GM23248 (cell line): ENCODE results near the gene SNRPB. TPM values are rescaled to one million over a fixed set of nuclear protein-coding genes. Genes with fewer than 3 reads are reported as not detected.

Source experiments
- DNase-seq: peaks from one replicate; pipeline ENCODE4 v3.0.0-alpha.2; 2015
- H2AFZ ChIP-seq: fragments of 200-600 bp; sonication (generic); 2 replicates; pipeline ENCODE4 v1.6.1; 2016; ENCODE audit warnings: antibody characterized with exemption
- H3F3A ChIP-seq: fragments of 200-600 bp; sonication (generic); 2 replicates; pipeline ENCODE4 v1.6.1; 2016; ENCODE audit warnings: mild to moderate bottlenecking, antibody characterized with exemption, mixed run types; ENCODE audit not compliant: insufficient read depth
- H3K27ac ChIP-seq: fragments of 200-600 bp; sonication (generic); 2 replicates; pipeline ENCODE4 v1.5.1; 2016; ENCODE audit warnings: mild to moderate bottlenecking
- H3K27me3 ChIP-seq: fragments of 200-600 bp; sonication (generic); replicated peaks from 2 replicates; pipeline ENCODE4 v1.6.1; 2016; ENCODE audit warnings: mild to moderate bottlenecking; ENCODE audit not compliant: insufficient read depth
- H3K36me3 ChIP-seq: fragments of 200-600 bp; sonication (generic); 2 replicates; pipeline ENCODE4 v1.6.1; 2016; ENCODE audit warnings: low read depth, mild to moderate bottlenecking
- H3K4me1 ChIP-seq: fragments of 200-600 bp; sonication (generic); 2 replicates; pipeline ENCODE4 v1.6.1; 2016; ENCODE audit warnings: mild to moderate bottlenecking; ENCODE audit not compliant: insufficient read depth
- H3K4me2 ChIP-seq: fragments of 200-600 bp; sonication (generic); one replicate; pipeline ENCODE4 v1.6.1; 2016; ENCODE audit warnings: mild to moderate bottlenecking; ENCODE audit not compliant: unreplicated experiment
- H3K4me3 ChIP-seq: fragments of 200-600 bp; sonication (generic); 2 replicates; pipeline ENCODE4 v1.5.1; 2016; ENCODE audit warnings: mild to moderate bottlenecking
- H3K79me2 ChIP-seq: fragments of 200-600 bp; sonication (generic); 2 replicates; pipeline ENCODE4 v1.6.1; 2016; ENCODE audit warnings: mild to moderate bottlenecking; ENCODE audit not compliant: insufficient read depth
- H3K9ac ChIP-seq: fragments of 200-600 bp; sonication (generic); 2 replicates; pipeline ENCODE4 v1.6.1; 2016; ENCODE audit warnings: mild to moderate bottlenecking
- H3K9me2 ChIP-seq: fragments of 200-600 bp; sonication (generic); 2 replicates; pipeline ENCODE4 v1.6.1; 2016; ENCODE audit warnings: mixed run types, mild to moderate bottlenecking, moderate library complexity; ENCODE audit not compliant: insufficient read depth
- H3K9me3 ChIP-seq: fragments of 200-600 bp; sonication (generic); one replicate; pipeline ENCODE4 v1.6.1; 2017; ENCODE audit warnings: low read depth
- H4K20me1 ChIP-seq: fragments of 200-600 bp; sonication (generic); 2 replicates; pipeline ENCODE4 v1.6.0; 2016; ENCODE audit not compliant: insufficient read depth
- EZH2 ChIP-seq: fragments of 200-600 bp; sonication (generic); IDR thresholded peaks from 2 replicates; pipeline ENCODE4 v1.6.1; 2018; ENCODE audit warnings: antibody characterized with exemption, mild to moderate bottlenecking; ENCODE audit not compliant: insufficient read depth, poor library complexity, severe bottlenecking
- EZH2phosphoT487 ChIP-seq: fragments of 200-600 bp; sonication (generic); IDR thresholded peaks from 2 replicates; pipeline ENCODE4 v1.6.1; 2018; ENCODE audit warnings: antibody characterized with exemption, moderate library complexity, mild to moderate bottlenecking, low read depth; ENCODE audit not compliant: insufficient read depth
- WGBS, 2 experiments: methylation state at CpG; one replicate each; pipeline ENCODE4 v1.1.6; 2015 to 2017; ENCODE audit warnings: low lambda C conversion rate in 2 of 2, low coverage in 1 of 2; ENCODE audit errors: missing lambda C conversion rate in 2 of 2; 5-methylcytosine and 5-hydroxymethylcytosine counted together
- in situ Hi-C: fragments of 300-500 bp; cut with MboI; formaldehyde crosslinking; loops from 2 replicates; pipeline ENCODE4 v1.15.0; 2020
- polyA plus RNA-seq: library from polyadenylated mRNA; unstranded; fragments of >200 nt; fragmentation: Nextera tagmentation; extraction: Ambion mirVana; gene quantifications from 2 replicates; pipeline ENCODE4 v1.2.1, GENCODE V29; 2016
- small RNA-seq: library from RNA; depleted of rRNA; stranded (forward); fragments of <200 nt; gene quantifications from one replicate; pipeline ENCODE3, GENCODE V24; 2014; ENCODE audit warnings: low read depth, low replicate concordance
- total RNA-seq: library from RNA; depleted of rRNA; stranded (reverse); fragments of >200 nt; shearing (Covaris generic); gene quantifications from 2 replicates; pipeline ENCODE4 v1.2.3, GENCODE V29; 2014; rRNA removed

Gene SNRPB
- total and polyA plus RNA-seq, 2 experiments from 2014 or later: 221 to 280 TPM

- TF ChIP-seq EZH2phosphoT487 (no peak), EZH2 (no peak)
- Histone ChIP-seq H2AFZ (no peak overlapping the region), H3K4me1 (no peaks in the 10 kb centered on the region), H3K27ac (no peak overlapping the region), H4K20me1 (no peaks in the 10 kb centered on the region), H3F3A (no peaks in the 10 kb centered on the region), H3K79me2 (no peaks in the 10 kb centered on the region), H3K4me2 (no peak overlapping the region), H3K9ac (no peak overlapping the region), H3K4me3 (no peak overlapping the region), H3K9me3 (no peaks in the 10 kb centered on the region), H3K27me3 (peaks cover 44% of the 10 kb centered on the region), H3K9me2 (no peaks in the 10 kb centered on the region), H3K36me3 (no peaks in the 10 kb centered on the region)
- in situ Hi-C loops: no loop called here
- 42 to 45% methylated on average over 5 of the region's 5 CpGs for WGBS, 2 experiments
- DNase-seq: peak; percentile 35
Measured at GRCh38 chr20:2421247-2421646, 49.3 kb downstream of the SNRPB start.

DNA sequence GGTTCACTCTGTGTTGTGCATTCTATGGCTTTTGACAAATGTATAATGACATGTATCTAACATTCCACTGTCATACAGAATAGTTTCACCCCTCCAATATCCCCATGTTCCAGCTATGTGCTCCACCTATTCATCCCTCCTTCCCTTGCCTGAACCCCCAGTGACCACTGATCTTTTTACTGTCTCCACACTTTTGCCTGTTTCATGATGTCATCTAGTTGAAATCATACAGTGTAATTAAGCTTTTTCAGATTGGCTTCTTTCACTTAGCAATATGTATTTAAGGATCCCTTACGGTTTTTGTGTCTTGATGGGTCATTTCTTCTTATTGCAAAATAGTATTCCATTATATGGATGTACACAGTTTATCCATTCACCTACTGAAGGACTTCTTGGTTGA lies 50.1 kb downstream of the SNRPB start:
- in situ Hi-C loops: no loop called here
- no peaks in the 10 kb centered on the region for H4K20me1 ChIP-seq
- no peaks in the 10 kb centered on the region for H3K36me3 ChIP-seq
- no peak overlapping the region for H3K9ac ChIP-seq
- peaks cover 51% of the 10 kb centered on the region for H3K27me3 ChIP-seq
- WGBS, 2 experiments: 43 to 52% methylated on average over 1 of the region's 1 CpG
- no peak overlapping the region for H3K4me3 ChIP-seq
- no peaks in the 10 kb centered on the region for H3F3A ChIP-seq
- TF ChIP-seq EZH2: no peak
- TF ChIP-seq EZH2phosphoT487: no peak
- no peaks in the 10 kb centered on the region for H3K79me2 ChIP-seq
- H2AFZ ChIP-seq: no peak overlapping the region
- no peak for DNase-seq
- H3K4me2 ChIP-seq: no peak overlapping the region
- H3K9me2 ChIP-seq: no peaks in the 10 kb centered on the region
- H3K27ac ChIP-seq: no peak overlapping the region
- no peaks in the 10 kb centered on the region for H3K9me3 ChIP-seq
- no peaks in the 10 kb centered on the region for H3K4me1 ChIP-seq

- Histone ChIP-seq H3K9me3 (no peaks in the 10 kb centered on the region), H3K27ac (no peak overlapping the region), H3F3A (no peaks in the 10 kb centered on the region), H4K20me1 (no peaks in the 10 kb centered on the region), H3K4me2 (no peak overlapping the region), H2AFZ (no peak overlapping the region), H3K4me3 (no peak overlapping the region), H3K27me3 (peaks cover 68% of the 10 kb centered on the region), H3K9me2 (no peaks in the 10 kb centered on the region), H3K4me1 (no peaks in the 10 kb centered on the region), H3K36me3 (no peaks in the 10 kb centered on the region), H3K9ac (no peak overlapping the region), H3K79me2 (no peaks in the 10 kb centered on the region)
- DNase-seq: no peak
- TF ChIP-seq EZH2phosphoT487 (no peak), EZH2 (no peak)
- 23 to 25% methylated on average over 2 of the region's 2 CpGs for WGBS, 2 experiments
- in situ Hi-C loops: no loop called here
Measured at GRCh38 chr20:2418388-2418787, 52.2 kb downstream of the SNRPB start.

- no peak for TF ChIP-seq EZH2
- no peak for TF ChIP-seq EZH2phosphoT487
- Histone ChIP-seq H3K27ac (no peak overlapping the region), H3K4me1 (no peaks in the 10 kb centered on the region), H3K27me3 (peaks cover 77% of the 10 kb centered on the region), H2AFZ (no peak overlapping the region), H3K79me2 (no peaks in the 10 kb centered on the region), H3K36me3 (no peaks in the 10 kb centered on the region), H3K9me2 (no peaks in the 10 kb centered on the region), H3F3A (no peaks in the 10 kb centered on the region), H3K9ac (no peak overlapping the region), H3K4me2 (no peak overlapping the region), H4K20me1 (no peaks in the 10 kb centered on the region), H3K9me3 (no peaks in the 10 kb centered on the region), H3K4me3 (no peak overlapping the region)
- in situ Hi-C loops: no loop called here
- no peak for DNase-seq
- 61 to 63% methylated on average over 13 to 14 of the region's 14 CpGs for WGBS, 2 experiments
Measured at GRCh38 chr20:2417213-2417541, 53.4 kb downstream of the SNRPB start.

DNA sequence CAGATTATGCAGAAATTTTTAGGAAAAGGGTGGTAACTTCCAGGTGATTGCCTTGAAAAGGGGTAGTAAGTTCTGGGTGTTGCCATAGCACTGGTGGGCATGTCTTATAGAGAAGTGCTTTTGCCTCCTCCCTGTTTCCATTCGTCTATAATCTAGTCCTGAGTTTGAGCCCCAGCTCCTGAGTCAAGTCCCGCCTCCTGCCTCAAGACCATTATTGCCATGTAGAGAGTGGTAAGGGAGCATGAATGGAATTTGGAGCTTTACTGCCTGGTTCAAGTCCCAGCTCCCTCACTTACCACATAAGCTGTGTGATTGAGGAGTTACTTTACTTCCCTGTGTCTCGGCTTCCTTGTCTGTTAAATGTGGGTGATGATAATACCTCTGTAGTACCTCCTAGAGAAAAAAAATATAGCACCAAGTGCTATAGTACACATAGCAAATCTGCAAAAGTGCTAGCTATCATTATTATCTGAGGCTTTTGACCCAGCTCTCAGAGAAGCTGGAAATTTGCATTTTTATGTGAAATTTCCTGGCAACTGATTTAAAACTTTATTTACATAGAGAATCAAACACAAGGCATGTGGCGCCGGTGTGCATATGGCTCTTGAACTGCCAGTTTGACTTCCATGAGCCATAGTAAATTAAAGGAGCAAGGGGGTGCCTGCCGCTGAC lies 53.9 kb downstream of the SNRPB start:
- in situ Hi-C loops: no loop called here
- Histone ChIP-seq H3F3A (no peaks in the 10 kb centered on the region), H2AFZ (no peak overlapping the region), H3K27me3 (peaks cover 80% of the 10 kb centered on the region), H4K20me1 (no peaks in the 10 kb centered on the region), H3K36me3 (no peaks in the 10 kb centered on the region), H3K9ac (no peak overlapping the region), H3K27ac (no peak overlapping the region), H3K4me1 (no peaks in the 10 kb centered on the region), H3K4me3 (no peak overlapping the region), H3K4me2 (no peak overlapping the region), H3K9me2 (no peaks in the 10 kb centered on the region), H3K9me3 (no peaks in the 10 kb centered on the region), H3K79me2 (no peaks in the 10 kb centered on the region)
- TF ChIP-seq EZH2: no peak
- TF ChIP-seq EZH2phosphoT487: no peak
- no peak for DNase-seq
- WGBS, 2 experiments: 23 to 24% methylated on average over 6 of the region's 6 CpGs

Small RNAs within 50 kb of the gene (small RNA-seq; reads per million reads assigned to genes)
- not detected for gene RF00019

Other genes starting within 250 kb of the SNRPB start
- gene TGM3, start 174.8 kb downstream of the SNRPB start, total RNA-seq: 0.11 TPM in 1 of 2 replicates, not detected in the other
- gene TGM3, start 174.8 kb downstream of the SNRPB start, polyA plus RNA-seq: 0.14 and 0.25 TPM in 2 replicates
- gene TGM6, start 89.9 kb downstream of the SNRPB start, total RNA-seq: not detected in 2 replicates
- not detected in 2 replicates for gene TGM6, start 89.9 kb downstream of the SNRPB start, polyA plus RNA-seq
- 7.5 and 11.0 TPM in 2 replicates for gene ZNF343, start 38.1 kb upstream of the SNRPB start, total RNA-seq
- 7.0 and 8.1 TPM in 2 replicates for gene ZNF343, start 38.1 kb upstream of the SNRPB start, polyA plus RNA-seq
- not detected in 2 replicates for gene TMC2, start 65.8 kb upstream of the SNRPB start, total RNA-seq
- gene TMC2, start 65.8 kb upstream of the SNRPB start, polyA plus RNA-seq: not detected in 2 replicates
- 123 and 130 TPM in 2 replicates for gene NOP56, start 181.8 kb upstream of the SNRPB start, total RNA-seq
- 139 and 149 TPM in 2 replicates for gene NOP56, start 181.8 kb upstream of the SNRPB start, polyA plus RNA-seq
- 76.3 and 91.1 TPM in 2 replicates for gene IDH3B, start 193.4 kb upstream of the SNRPB start, total RNA-seq
- gene IDH3B, start 193.4 kb upstream of the SNRPB start, polyA plus RNA-seq: 75.6 and 79.5 TPM in 2 replicates
- gene EBF4, start 222.0 kb upstream of the SNRPB start, total RNA-seq: 0.76 TPM in 1 of 2 replicates, not detected in the other
- gene EBF4, start 222.0 kb upstream of the SNRPB start, polyA plus RNA-seq: 0.36 TPM in 1 of 2 replicates, not detected in the other